ENCODE measurements around the gene HSD17B4. TPM values are rescaled to one million over a fixed set of nuclear protein-coding genes. Genes with fewer than 3 reads are reported as not detected.
"Not testable (repeated sequence)": the region's sequence is repeated elsewhere in the genome, so short reads cannot be mapped to it uniquely, and the experiment has no call there.

The HSD17B4 gene
- total and polyA plus RNA-seq, 2 experiments from 2014 or later = 326 to 332 TPM

- TF ChIP-seq POLR2AphosphoS5 (IDR thresholded peaks at IDR 0.05; ENCODE audit: low read depth) (no peak), STAT1 (IDR thresholded peaks at IDR 0.05; ENCODE audit: unreplicated experiment) (no peak), CTCF (conservative IDR thresholded peaks at IDR 0.05; ENCODE audit: low read depth in 2 of 2) (no peak), ETS1 (IDR thresholded peaks at IDR 0.05) (no peak), ZNF331 (CRISPR knock-in tag; IDR thresholded peaks at IDR 0.05; ENCODE audit: low read depth) (no peak), JUNB (IDR thresholded peaks at IDR 0.05; ENCODE audit: unreplicated experiment) (no peak), EZH2 (IDR thresholded peaks at IDR 0.05; ENCODE audit: low read depth, unreplicated experiment) (no peak)
Measured at GRCh38 chr5:119426057-119426456, 26.2 kb upstream of the HSD17B4 start (continued).

- TF ChIP-seq EZH2phosphoT487 (IDR thresholded peaks at IDR 0.05; ENCODE audit: unreplicated experiment) = no peak
- no peak for TF ChIP-seq JUNB (IDR thresholded peaks at IDR 0.05; ENCODE audit: unreplicated experiment)
- TF ChIP-seq ETS1 (IDR thresholded peaks at IDR 0.05) = no peak
- no peak for TF ChIP-seq ZNF331 (CRISPR knock-in tag; IDR thresholded peaks at IDR 0.05; ENCODE audit: low read depth)
- no peak for TF ChIP-seq EZH2 (IDR thresholded peaks at IDR 0.05; ENCODE audit: low read depth, unreplicated experiment)
- TF ChIP-seq NANOG (IDR thresholded peaks at IDR 0.05; ENCODE audit: borderline replicate concordance) = no peak
- H3K9me3 Mint-ChIP-seq = peaks cover 16% of the 10 kb centered on the region
- Histone ChIP-seq H3K4me3 (no peak overlapping the region), H4K20me1 (replicated peaks; ENCODE audit: insufficient read depth) (no peaks in the 10 kb centered on the region), H3K27me3 (ENCODE audit: insufficient read depth) (no peaks in the 10 kb centered on the region), H3K79me2 (replicated peaks; ENCODE audit: insufficient read depth) (no peaks in the 10 kb centered on the region), H3K27ac (ENCODE audit: low read depth) (no peak overlapping the region), H2AFZ (no peak overlapping the region), H3K36me3 (ENCODE audit: insufficient read depth) (no peaks in the 10 kb centered on the region), H3F3A (replicated peaks; ENCODE audit: low read depth) (no peaks in the 10 kb centered on the region), H3K4me1 (ENCODE audit: insufficient read depth) (no peaks in the 10 kb centered on the region), H3K4me2 (no peak overlapping the region), H3K9me2 (ENCODE audit: insufficient read depth) (no peaks in the 10 kb centered on the region)
- H3K27ac Mint-ChIP-seq = no peak overlapping the region
- no peak for DNase-seq (ENCODE audit: low spot score)
- H3K36me3 Mint-ChIP-seq (ENCODE audit: low read depth) = peaks cover 10% of the 10 kb centered on the region; the same call in 2 of the 3 replicates
- H3K4me1 Mint-ChIP-seq = peaks cover 6% of the 10 kb centered on the region
- no peak for ATAC-seq
- no peak overlapping the region for H3K4me3 Mint-ChIP-seq
- peaks cover 1% of the 10 kb centered on the region for H3K27me3 Mint-ChIP-seq (ENCODE audit: insufficient read depth, low read depth, poor library complexity)
Measured at GRCh38 chr5:119427060-119427459, 25.2 kb upstream of the HSD17B4 start.

- not testable (repeated sequence) for H2AFZ ChIP-seq; H3K79me2 ChIP-seq (replicated peaks; ENCODE audit: insufficient read depth); H3K4me1 ChIP-seq (ENCODE audit: insufficient read depth); H3K9me2 ChIP-seq (ENCODE audit: insufficient read depth); H3K36me3 ChIP-seq (ENCODE audit: insufficient read depth); H3K4me3 ChIP-seq; H3K4me2 ChIP-seq; H3K27ac Mint-ChIP-seq; H4K20me1 ChIP-seq (replicated peaks; ENCODE audit: insufficient read depth); ATAC-seq; DNase-seq (ENCODE audit: low spot score); H3K27ac ChIP-seq (ENCODE audit: low read depth); H3K27me3 ChIP-seq (ENCODE audit: insufficient read depth); H3K4me3 Mint-ChIP-seq; H3F3A ChIP-seq (replicated peaks; ENCODE audit: low read depth); H3K27me3 Mint-ChIP-seq (ENCODE audit: insufficient read depth, low read depth, poor library complexity); H3K4me1 Mint-ChIP-seq
- Mint-ChIP-seq H3K36me3 (ENCODE audit: low read depth) (peaks cover 15% of the 10 kb centered on the region; the same call in 2 of the 3 replicates), H3K9me3 (peaks cover 22% of the 10 kb centered on the region)
Measured at GRCh38 chr5:119427596-119427995, 24.7 kb upstream of the HSD17B4 start.
